Sigmoid colon (tissue), 7 donors: ENCODE results near the gene LDLRAD4. TPM values are rescaled to one million over a fixed set of nuclear protein-coding genes. Genes with fewer than 3 reads are reported as not detected.

Experiments used
- DNase-seq: peaks from one replicate; pipeline ENCODE4 v3.0.0-alpha.2; 2019
- H3K27ac ChIP-seq, 4 donors: fragments of 200-600 bp; sonication (generic); one replicate each; pipeline ENCODE4 v1.5.1; 2016 to 2019; ENCODE audit warnings: mild to moderate bottlenecking in 1 of 4
- H3K27me3 ChIP-seq, 3 donors: fragments of 200-600 bp; sonication (generic); one replicate each; pipeline ENCODE4 v1.5.1; 2019; ENCODE audit warnings: mild to moderate bottlenecking in 1 of 3
- H3K36me3 ChIP-seq, 4 donors: fragments of 200-600 bp; sonication (generic); one replicate each; pipeline ENCODE4 v1.5.1; 2016 to 2019
- H3K4me1 ChIP-seq, 4 donors: fragments of 200-600 bp; sonication (generic); one replicate each; pipeline ENCODE4 v1.5.1; 2017 to 2019
- H3K4me3 ChIP-seq, 4 donors: fragments of 200-600 bp; sonication (generic); one replicate each; pipeline ENCODE4 v1.5.1; 2017 to 2019; ENCODE audit warnings: mild to moderate bottlenecking in 2 of 4, moderate library complexity in 1 of 4
- H3K9me3 ChIP-seq, 4 donors: fragments of 200-600 bp in 3 of 4; sonication (generic) in 3 of 4; one replicate each; pipeline versions ENCODE4 v1.5.1 to v1.6.1; 2013 to 2019
- EP300 ChIP-seq, 4 donors: sonication (generic); formaldehyde crosslinking; IDR thresholded peaks; one replicate each; pipeline ENCODE4 v1.6.1; 2017; ENCODE audit warnings: antibody characterized with exemption in 4 of 4
- POLR2A ChIP-seq, 2 donors: fragments of 450-650 bp; IDR thresholded peaks; one replicate each; pipeline ENCODE4 v1.6.1; 2016; ENCODE audit warnings: antibody characterized with exemption in 2 of 2, mild to moderate bottlenecking in 2 of 2, moderate library complexity in 2 of 2
- POLR2AphosphoS5 ChIP-seq, 4 donors: sonication (generic); formaldehyde crosslinking; IDR thresholded peaks; one replicate each; pipeline ENCODE4 v1.6.1; 2017; ENCODE audit warnings: antibody characterized with exemption in 4 of 4
- WGBS, 2 donors: extraction: QIAGEN DNeasy Blood & Tissue Kit; methylation state at CpG; one replicate each; pipeline ENCODE4 v1.1.7; 2013; 5-methylcytosine and 5-hydroxymethylcytosine counted together
- intact Hi-C: fragments of 100-400 bp; cut with DNase I; formaldehyde crosslinking; loops from one replicate; pipeline ENCODE4 v1.15.1; 2023
- polyA plus RNA-seq, 3 donors: library from polyadenylated mRNA; stranded (reverse); fragments of 200-250 nt; gene quantifications; one replicate each; pipeline ENCODE4 v1.2.3, GENCODE V29; 2013
- total RNA-seq, 4 donors: library from RNA; depleted of rRNA; stranded (reverse); fragments of >200 nt; gene quantifications; one replicate each; pipeline ENCODE4 v1.1.0, GENCODE V29; 2016
- TF ChIP-seq, protein P1 (sequence below), 4 experiments: fragments of 450-650 bp in 3 of 4; fragments of 200-600 bp in 1 of 4; IDR thresholded peaks; one replicate each; pipeline ENCODE4 v1.5.1; 2016 to 2019; ENCODE audit warnings: antibody characterized with exemption in 4 of 4, mild to moderate bottlenecking in 3 of 4, moderate library complexity in 2 of 4
- donor health status: healthy with polysubstance abuse.
- donor health status: Bipolar disorder and iron deficiency.
- donor health status: healthy.

The LDLRAD4 gene
- total and polyA plus RNA-seq, 7 donors: 1.2 to 28.2 (median 17.2) TPM

GRCh38 chr18:13530879-13531387 lies 312.4 kb downstream of the LDLRAD4 start:
- WGBS, 2 donors: 63 to 73% methylated on average over 7 of the region's 7 CpGs
- Histone ChIP-seq H3K27me3 (no peaks in the 10 kb centered on the region), H3K9me3 (no peaks in the 10 kb centered on the region), H3K4me3 (no peak overlapping the region), H3K4me1 (peaks cover 0 to 32% (median 19%) of the 10 kb centered on the region in 4 donors), H3K36me3 (no peaks in the 10 kb centered on the region), H3K27ac (peak overlapping the region in 2 of 4 donors; percentile 21 to 63)
- intact Hi-C loops: loop anchor here (1.0 to 5.0 kb wide), 2 partner anchors 149 to 315 kb away; no protein-coding TSS in a partner anchor
- DNase-seq: peak; percentile 88
- TF ChIP-seq, protein P1, sequence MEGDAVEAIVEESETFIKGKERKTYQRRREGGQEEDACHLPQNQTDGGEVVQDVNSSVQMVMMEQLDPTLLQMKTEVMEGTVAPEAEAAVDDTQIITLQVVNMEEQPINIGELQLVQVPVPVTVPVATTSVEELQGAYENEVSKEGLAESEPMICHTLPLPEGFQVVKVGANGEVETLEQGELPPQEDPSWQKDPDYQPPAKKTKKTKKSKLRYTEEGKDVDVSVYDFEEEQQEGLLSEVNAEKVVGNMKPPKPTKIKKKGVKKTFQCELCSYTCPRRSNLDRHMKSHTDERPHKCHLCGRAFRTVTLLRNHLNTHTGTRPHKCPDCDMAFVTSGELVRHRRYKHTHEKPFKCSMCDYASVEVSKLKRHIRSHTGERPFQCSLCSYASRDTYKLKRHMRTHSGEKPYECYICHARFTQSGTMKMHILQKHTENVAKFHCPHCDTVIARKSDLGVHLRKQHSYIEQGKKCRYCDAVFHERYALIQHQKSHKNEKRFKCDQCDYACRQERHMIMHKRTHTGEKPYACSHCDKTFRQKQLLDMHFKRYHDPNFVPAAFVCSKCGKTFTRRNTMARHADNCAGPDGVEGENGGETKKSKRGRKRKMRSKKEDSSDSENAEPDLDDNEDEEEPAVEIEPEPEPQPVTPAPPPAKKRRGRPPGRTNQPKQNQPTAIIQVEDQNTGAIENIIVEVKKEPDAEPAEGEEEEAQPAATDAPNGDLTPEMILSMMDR (IDR thresholded peaks at IDR 0.05): peak; percentile 25 to 59 (median 38)
- no peak for TF ChIP-seq EP300 (IDR thresholded peaks at IDR 0.05)
- peak in 1 of 4 donors; percentile 6 for TF ChIP-seq POLR2AphosphoS5 (IDR thresholded peaks at IDR 0.05)
- no peak for TF ChIP-seq POLR2A (IDR thresholded peaks at IDR 0.05)

DNA sequence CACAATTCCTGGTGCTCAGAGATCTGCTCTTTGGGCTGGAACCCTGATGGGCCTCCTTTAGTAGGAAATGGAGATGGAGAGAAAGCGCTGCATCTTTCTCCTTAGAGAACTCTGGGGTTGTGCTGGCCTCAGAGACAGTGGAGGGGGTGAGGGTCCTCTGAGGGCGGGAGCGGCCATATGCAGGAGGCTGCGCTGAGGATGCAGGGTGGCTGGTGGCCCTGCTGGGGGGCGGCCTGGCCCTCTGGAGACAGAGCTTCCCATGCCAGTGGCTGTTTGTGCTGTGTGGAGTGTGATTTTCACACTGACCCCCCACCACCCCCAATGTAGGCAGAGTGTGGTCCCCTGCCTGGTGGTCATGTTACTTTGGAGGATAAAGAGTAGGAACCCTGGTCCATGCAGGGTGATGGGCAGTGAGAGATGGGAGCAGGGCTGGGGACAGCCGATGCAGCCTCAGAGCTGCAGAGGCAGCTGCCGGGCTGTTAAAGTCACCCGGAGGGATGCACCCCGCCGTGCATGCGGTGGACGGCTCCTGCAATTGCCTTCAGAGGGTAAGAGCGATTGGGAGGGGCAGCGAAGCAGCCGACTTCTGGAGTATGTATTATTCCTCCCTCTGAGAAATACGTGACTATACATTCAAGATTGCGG lies 313.2 kb downstream of the LDLRAD4 start:
- no peaks in the 10 kb centered on the region for H3K27me3 ChIP-seq
- H3K27ac ChIP-seq: peak overlapping the region in 1 of 4 donors; percentile 51
- peaks cover 0 to 32% (median 23%) of the 10 kb centered on the region in 4 donors for H3K4me1 ChIP-seq
- no peak overlapping the region for H3K4me3 ChIP-seq
- H3K36me3 ChIP-seq: no peaks in the 10 kb centered on the region
- intact Hi-C loops: loop anchor here (5.0 kb wide), 1 partner anchor 150 kb away; no protein-coding TSS in a partner anchor
- no peak for TF ChIP-seq EP300 (IDR thresholded peaks at IDR 0.05)
- no peak for TF ChIP-seq POLR2A (IDR thresholded peaks at IDR 0.05)
- TF ChIP-seq POLR2AphosphoS5 (IDR thresholded peaks at IDR 0.05): no peak
- TF ChIP-seq, protein P1 (IDR thresholded peaks at IDR 0.05): no peak
- no peaks in the 10 kb centered on the region for H3K9me3 ChIP-seq
- DNase-seq: peak; percentile 46
- WGBS, 2 donors: 97% methylated on average over 17 of the region's 17 CpGs

DNA sequence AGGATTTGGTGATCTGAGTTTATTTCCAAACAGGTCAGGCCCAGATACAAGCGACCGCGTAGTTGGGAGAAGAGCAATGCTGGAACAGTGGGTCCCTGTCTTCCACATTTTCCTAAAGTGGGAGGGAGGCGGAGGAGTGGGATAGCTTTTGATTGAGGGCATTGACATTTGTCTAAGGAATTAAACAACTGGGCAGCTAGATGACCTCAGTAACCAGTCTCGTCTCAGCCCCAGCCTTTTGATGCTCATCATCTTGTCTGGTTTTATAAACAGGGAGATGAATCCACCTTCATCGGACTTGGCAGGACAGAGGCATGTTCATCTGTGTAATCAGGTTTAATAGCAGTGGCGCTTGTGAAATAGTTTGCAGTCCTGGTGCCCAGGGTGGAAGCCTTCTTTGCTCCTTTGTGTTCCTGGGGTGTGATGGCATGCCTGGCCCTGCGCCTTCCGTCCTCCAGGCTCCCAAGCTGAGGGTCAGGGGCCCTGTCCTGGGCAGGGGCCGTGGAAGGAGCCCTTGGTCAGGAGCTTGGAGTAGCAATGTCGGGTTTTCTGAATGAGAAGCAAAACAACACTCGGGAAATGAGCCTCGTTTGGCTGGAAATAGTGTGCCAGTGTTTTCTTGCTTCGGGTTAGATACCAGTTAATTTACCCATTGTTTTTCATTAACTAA lies 314.0 kb downstream of the LDLRAD4 start:
- H3K27ac ChIP-seq: peak overlapping the region in 2 of 4 donors; percentile 17 to 51
- no peaks in the 10 kb centered on the region for H3K9me3 ChIP-seq
- H3K4me3 ChIP-seq: no peak overlapping the region
- H3K36me3 ChIP-seq: no peaks in the 10 kb centered on the region
- H3K27me3 ChIP-seq: no peaks in the 10 kb centered on the region
- intact Hi-C loops: loop anchor here (5.0 kb wide), 1 partner anchor 150 kb away; no protein-coding TSS in a partner anchor
- TF ChIP-seq, protein P1 (IDR thresholded peaks at IDR 0.05): no peak
- TF ChIP-seq POLR2AphosphoS5 (IDR thresholded peaks at IDR 0.05): no peak
- no peak for TF ChIP-seq POLR2A (IDR thresholded peaks at IDR 0.05)
- no peak for TF ChIP-seq EP300 (IDR thresholded peaks at IDR 0.05)
- no peak for DNase-seq
- 91 to 92% methylated on average over 14 of the region's 14 CpGs for WGBS, 2 donors
- H3K4me1 ChIP-seq: peaks cover 0 to 34% (median 24%) of the 10 kb centered on the region in 4 donors

GRCh38 chr18:13534631-13535030 lies 316.1 kb downstream of the LDLRAD4 start:
- intact Hi-C loops: loop anchor here (5.0 kb wide), 2 partner anchors 82 to 152 kb away; no protein-coding TSS in a partner anchor
- H3K4me3 ChIP-seq: no peak overlapping the region
- 78 to 92% methylated on average over 4 of the region's 4 CpGs for WGBS, 2 donors
- no peaks in the 10 kb centered on the region for H3K9me3 ChIP-seq
- H3K36me3 ChIP-seq: no peaks in the 10 kb centered on the region
- DNase-seq: no peak
- peaks cover 0 to 46% (median 37%) of the 10 kb centered on the region in 4 donors for H3K4me1 ChIP-seq
- H3K27ac ChIP-seq: no peak overlapping the region
- no peak for TF ChIP-seq POLR2A (IDR thresholded peaks at IDR 0.05)
- no peak for TF ChIP-seq POLR2AphosphoS5 (IDR thresholded peaks at IDR 0.05)
- no peak for TF ChIP-seq EP300 (IDR thresholded peaks at IDR 0.05)
- TF ChIP-seq, protein P1 (IDR thresholded peaks at IDR 0.05): no peak
- H3K27me3 ChIP-seq: no peaks in the 10 kb centered on the region
